AG09319 (cell line): ENCODE measurements around the gene CAB39.

Source experiments
- DNase-seq: peaks from one replicate; pipeline ENCODE4 v3.0.0-alpha.2; 2010; ENCODE audit warnings: low read depth; ENCODE audit errors: extremely low read depth
- TF ChIP-seq, protein P1 (sequence below): IDR thresholded peaks from 2 replicates; pipeline ENCODE4 v1.5.1; 2011; ENCODE audit warnings: low read depth, mild to moderate bottlenecking, inconsistent platforms, low read length, moderate library complexity

The CAB39 gene

DNA sequence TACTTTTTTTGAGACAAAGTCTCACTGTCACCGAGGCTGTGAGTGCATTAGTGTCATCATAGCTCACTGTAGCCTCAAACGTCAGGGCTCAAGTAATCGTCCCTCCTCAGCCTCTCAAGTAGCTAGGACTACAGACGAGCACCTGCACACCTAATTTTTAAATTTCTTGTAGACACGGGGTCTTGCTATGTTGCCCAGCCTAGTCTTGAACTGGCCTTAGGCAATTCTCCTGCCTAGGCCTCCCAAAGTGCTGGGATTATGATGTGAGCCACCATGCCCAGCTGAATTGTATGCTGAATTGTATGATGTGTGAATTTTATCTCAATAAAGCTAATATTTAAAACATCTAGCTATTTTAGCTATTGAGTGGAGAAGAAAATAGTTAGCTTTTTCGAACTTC is 18.9 kb downstream of the CAB39 start:
- TF ChIP-seq, protein P1, sequence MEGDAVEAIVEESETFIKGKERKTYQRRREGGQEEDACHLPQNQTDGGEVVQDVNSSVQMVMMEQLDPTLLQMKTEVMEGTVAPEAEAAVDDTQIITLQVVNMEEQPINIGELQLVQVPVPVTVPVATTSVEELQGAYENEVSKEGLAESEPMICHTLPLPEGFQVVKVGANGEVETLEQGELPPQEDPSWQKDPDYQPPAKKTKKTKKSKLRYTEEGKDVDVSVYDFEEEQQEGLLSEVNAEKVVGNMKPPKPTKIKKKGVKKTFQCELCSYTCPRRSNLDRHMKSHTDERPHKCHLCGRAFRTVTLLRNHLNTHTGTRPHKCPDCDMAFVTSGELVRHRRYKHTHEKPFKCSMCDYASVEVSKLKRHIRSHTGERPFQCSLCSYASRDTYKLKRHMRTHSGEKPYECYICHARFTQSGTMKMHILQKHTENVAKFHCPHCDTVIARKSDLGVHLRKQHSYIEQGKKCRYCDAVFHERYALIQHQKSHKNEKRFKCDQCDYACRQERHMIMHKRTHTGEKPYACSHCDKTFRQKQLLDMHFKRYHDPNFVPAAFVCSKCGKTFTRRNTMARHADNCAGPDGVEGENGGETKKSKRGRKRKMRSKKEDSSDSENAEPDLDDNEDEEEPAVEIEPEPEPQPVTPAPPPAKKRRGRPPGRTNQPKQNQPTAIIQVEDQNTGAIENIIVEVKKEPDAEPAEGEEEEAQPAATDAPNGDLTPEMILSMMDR = no peak
- no peak for DNase-seq

DNA sequence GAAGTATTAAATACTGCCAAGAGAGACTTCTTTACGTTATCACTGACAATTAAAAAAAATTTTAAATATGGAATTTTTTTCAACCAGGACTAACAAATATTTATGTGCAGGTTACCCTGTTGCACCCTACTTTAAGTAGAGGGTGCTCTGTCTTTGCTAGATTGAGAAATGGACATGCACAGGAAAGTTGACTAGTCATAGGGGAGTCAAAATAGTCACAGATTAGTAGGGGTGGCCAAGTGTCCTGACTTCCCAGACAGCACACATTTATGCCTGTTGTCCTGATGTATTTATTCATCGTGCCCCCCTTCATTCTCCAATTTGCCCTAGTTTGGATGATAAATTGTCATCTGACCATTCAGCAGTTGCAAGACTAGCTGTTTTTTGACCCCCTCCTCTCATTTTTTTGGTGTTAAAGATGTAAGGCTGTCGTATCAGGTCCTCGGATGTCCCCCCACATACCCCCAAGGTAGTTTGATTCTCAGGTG is 20.3 kb downstream of the CAB39 start:
- TF ChIP-seq, protein P1 = no peak
- no peak for DNase-seq

DNA sequence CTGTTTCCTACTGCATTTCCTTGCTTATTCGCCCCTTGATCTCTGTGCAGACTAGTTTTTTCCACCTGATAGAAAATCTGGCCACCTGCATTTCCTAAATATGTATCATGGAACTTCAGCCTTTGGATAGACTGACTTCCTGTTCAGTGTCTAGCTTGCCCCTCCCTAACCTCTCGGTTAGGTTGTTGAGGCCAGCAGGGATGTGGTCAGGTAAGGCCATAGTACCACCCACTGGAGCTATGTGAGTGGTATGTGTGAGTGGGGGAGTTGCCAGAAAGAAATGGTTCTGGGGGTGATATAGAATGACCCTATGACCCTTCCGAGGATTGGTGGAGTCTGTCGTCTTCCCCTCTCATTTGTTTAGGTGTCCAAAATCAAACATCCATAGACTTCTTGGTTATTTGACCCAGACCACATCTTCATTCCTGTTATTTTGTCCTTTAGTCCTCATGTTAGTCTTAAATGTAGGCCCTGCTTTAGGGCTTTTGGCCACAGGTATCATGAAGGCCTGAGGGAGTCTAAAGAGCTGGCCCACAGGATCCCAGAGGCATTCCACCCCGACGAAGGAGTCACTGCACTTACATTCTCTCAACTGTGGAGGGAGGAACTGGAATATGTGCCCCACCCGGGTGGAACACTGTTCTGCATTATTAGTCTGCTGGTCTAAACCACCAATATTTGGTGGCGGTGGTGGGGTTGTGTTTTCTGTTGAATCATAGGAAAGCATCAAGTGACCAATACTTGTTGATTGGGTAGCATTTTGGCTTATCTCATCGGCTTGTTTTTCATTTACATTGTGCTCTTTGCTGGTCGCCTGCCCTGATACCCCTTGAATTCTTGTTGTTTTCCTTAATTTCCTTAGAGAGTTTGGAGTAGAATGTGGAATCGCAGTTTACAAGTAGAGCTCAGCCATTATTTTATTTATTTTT is 21.9 kb downstream of the CAB39 start:
- TF ChIP-seq, protein P1 = no peak
- no peak for DNase-seq

DNA sequence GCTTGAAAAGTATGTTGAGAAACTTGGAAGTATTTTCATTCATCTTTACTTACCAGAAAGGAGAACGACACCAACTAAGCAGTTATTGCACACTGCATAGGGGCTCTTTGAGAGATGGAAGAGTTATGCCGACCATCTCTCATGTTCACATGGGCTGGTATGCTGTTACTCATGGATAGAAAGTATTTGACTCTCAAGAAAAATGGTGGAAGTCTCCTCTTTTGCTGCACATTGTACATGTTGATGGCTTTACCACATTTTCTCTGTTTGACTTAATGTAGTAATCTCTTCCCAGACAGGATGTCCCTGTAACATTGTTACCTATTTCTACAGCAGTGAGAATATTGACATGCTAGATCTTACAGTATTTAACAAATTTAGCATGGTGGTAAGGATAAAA is 23.2 kb downstream of the CAB39 start:
- DNase-seq = no peak
- TF ChIP-seq, protein P1 = no peak

DNA sequence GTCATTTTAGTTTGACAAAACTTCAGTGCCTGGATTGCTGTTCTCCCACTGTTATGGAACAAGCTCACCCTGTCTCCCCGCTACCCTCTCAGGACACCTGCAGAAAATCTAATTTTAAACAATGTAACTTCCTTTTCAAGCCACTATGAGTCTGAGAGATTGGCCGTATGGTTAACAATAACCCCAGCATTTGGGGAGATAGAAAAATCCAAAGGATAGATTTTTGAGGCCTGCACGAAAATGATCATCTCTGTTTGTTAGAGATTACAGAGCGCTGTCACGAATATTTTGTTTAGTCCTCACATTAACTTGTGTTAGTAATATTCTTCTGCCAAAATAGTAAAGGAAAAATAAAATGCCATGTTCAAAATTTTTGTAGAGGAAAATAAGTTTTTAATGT is 24.7 kb downstream of the CAB39 start:
- TF ChIP-seq, protein P1 = no peak
- DNase-seq = no peak

DNA sequence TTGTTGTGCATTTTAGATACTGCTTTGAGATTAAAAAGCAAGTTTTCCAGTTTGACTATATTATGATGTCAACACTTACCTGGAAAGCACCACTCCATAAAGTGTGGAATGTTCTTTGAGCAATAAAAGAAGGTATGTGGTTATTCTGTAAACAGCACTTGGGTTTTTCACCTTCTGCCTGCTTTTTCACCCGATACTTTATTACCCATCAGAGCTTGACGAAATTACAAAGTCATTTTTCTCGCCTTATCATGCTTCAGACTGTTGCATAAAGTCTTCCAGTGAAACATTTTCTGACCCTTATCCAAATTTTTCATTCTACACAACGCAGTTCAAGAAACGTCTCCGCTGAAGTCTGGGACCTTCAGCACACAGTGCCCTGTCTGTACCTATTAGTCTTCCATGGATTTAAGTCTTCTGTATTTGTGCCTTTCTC is 25.2 kb downstream of the CAB39 start:
- TF ChIP-seq, protein P1 = no peak
- DNase-seq = no peak

DNA sequence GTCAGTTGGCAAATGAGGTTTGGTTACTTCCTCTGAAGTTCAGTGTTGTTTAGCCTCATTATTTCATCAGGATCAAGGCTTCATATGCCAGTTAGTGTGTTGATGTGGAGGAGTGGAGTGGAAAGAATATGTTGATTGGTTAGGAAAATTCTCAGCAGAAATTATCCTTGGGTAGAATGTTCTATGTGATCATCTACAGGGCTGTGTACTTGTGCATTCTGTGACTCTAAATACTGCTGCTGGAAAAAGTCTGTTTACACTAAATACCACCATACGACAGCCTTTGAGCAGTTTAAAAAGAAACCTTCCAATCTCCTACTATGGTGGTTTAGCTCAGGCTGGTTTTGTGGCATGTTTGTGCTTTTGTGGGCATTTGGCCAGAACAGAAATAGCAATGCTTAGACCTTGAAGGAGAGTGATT is 25.8 kb downstream of the CAB39 start:
- no peak for DNase-seq
- TF ChIP-seq, protein P1 = no peak
